Transverse colon (tissue), 4 donors: ENCODE results near the gene ID3. TPM values are rescaled to one million over a fixed set of nuclear protein-coding genes. Genes with fewer than 3 reads are reported as not detected.

Experiments used
- DNase-seq: peaks from one replicate; pipeline ENCODE4 v3.0.0-alpha.2; 2019
- H3K27ac ChIP-seq, 4 donors: fragments of 200-600 bp; sonication (generic); 2 replicates each; pipeline ENCODE4 v1.5.1; 2016 to 2018; ENCODE audit warnings: inconsistent platforms in 4 of 4
- H3K27me3 ChIP-seq: fragments of 200-600 bp; sonication (generic); 2 replicates; pipeline ENCODE4 v1.5.1; 2017; ENCODE audit warnings: inconsistent platforms
- H3K36me3 ChIP-seq, 4 donors: fragments of 200-600 bp; sonication (generic); 2 replicates each; pipeline ENCODE4 v1.5.1; 2017 to 2019; ENCODE audit warnings: inconsistent platforms in 4 of 4
- H3K4me1 ChIP-seq, 4 donors: fragments of 200-600 bp; sonication (generic); 2 replicates each; pipeline ENCODE4 v1.5.1; 2017 to 2020; ENCODE audit warnings: inconsistent platforms in 4 of 4
- H3K4me3 ChIP-seq, 4 donors: fragments of 200-600 bp; sonication (generic); 1 replicate in 1 of 4; 2 replicates in 3 of 4; pipeline versions ENCODE4 v1.5.1 to v1.6.1; 2017 to 2019; ENCODE audit warnings: inconsistent platforms in 4 of 4
- H3K9me3 ChIP-seq, 2 donors: fragments of 200-600 bp; sonication (generic); 2 replicates each; pipeline ENCODE4 v1.5.1; 2017 to 2019; ENCODE audit warnings: inconsistent platforms in 2 of 2
- EP300 ChIP-seq: sonication (generic); formaldehyde crosslinking; IDR thresholded peaks from one replicate; pipeline ENCODE4 v1.6.1; 2017; ENCODE audit warnings: antibody characterized with exemption, low read depth
- POLR2A ChIP-seq: fragments of 450-650 bp; IDR thresholded peaks from one replicate; pipeline ENCODE4 v1.6.1; 2016; ENCODE audit warnings: antibody characterized with exemption, mild to moderate bottlenecking, moderate library complexity
- POLR2AphosphoS5 ChIP-seq, 3 donors: sonication (generic); formaldehyde crosslinking; IDR thresholded peaks; one replicate each; pipeline ENCODE4 v1.6.1; 2016; ENCODE audit warnings: antibody characterized with exemption in 3 of 3
- WGBS, 2 donors: methylation state at CpG; one replicate each; pipeline ENCODE4 v1.1.5; 2018; ENCODE audit warnings: low coverage in 1 of 2; 5-methylcytosine and 5-hydroxymethylcytosine counted together
- in situ Hi-C, 4 donors: fragments of 200-750 bp; cut with MboI; loops; one replicate each; pipeline versions ENCODE4 v1.15.0 to v1.15.1; 2017; ENCODE audit warnings: low sequenced_read_pairs in 3 of 4, low pct_ligation_motif_present in 1 of 4, low pct_unique_long_range_greater_than_20kb in 1 of 4
- intact Hi-C: fragments of 100-400 bp; cut with DNase I; formaldehyde crosslinking; loops from one replicate; pipeline ENCODE4 v1.15.1; 2023; ENCODE audit warnings: low total_unique reads
- total RNA-seq, 4 donors: library from RNA; depleted of rRNA; stranded (reverse); fragments of >200 nt; gene quantifications; one replicate each; pipeline ENCODE4 v1.1.0, GENCODE V29; 2016
- TF ChIP-seq, protein P1 (sequence below), 5 experiments: fragments of 200-600 bp in 3 of 5; fragments of 450-650 bp in 2 of 5; sonication (generic) in 3 of 5; IDR thresholded peaks; 1 replicate in 2 of 5; 2 replicates in 3 of 5; pipeline ENCODE4 v1.5.1; 2016 to 2017; ENCODE audit warnings: antibody characterized with exemption in 5 of 5, inconsistent platforms in 3 of 5, mild to moderate bottlenecking in 2 of 5, moderate library complexity in 1 of 5

ID3 gene
- total RNA-seq, 4 donors from 2014 or later = 174 to 363 (median 253) TPM

DNA sequence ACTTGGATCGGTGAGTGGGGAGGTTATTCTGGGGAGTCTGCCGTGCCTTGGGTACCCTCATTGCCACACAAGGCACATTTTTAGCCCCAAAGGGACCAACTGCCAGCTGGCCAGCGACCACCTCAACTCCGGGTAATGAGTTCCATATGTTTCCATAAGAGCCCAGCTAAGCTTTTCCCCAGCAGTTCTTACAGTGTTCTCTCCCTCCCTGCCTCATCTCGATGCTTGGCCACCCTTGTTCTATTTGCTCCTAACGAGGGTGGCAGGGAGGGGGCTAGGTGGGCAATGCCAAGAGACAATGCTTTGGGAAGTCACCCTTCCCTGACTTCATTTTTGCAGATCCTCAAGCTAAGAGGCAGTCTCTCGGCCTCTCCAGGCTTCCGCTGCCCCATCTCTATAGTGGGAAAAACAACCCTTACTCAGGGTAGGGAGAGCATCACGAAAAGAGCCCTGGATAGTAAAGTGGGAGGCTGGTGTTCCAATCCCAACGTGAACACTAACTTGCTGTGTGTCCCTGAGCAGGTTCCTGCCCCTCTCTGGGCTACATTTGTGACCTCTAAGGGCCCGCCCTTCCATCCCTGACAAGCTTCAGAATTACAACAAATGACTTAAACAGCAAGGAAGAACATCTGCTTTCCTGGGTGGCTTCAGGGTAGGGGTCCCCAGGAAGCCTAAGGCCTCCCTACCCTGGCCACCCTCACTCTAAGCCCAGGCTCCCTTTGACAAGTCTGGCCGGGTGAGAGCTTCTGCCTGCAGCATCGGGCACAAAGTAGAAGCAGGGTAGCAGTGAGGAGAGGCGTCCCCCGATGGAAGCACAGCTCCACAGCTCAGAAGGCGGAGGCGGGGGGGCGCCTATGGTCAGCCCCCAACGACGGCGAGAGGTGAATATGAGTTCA, 5.8 kb downstream of the ID3 start:
- DNase-seq = no peak
- TF ChIP-seq POLR2AphosphoS5 (IDR thresholded peaks at IDR 0.05) (no peak), EP300 (no peak), POLR2A (no peak)
- TF ChIP-seq, protein P1, sequence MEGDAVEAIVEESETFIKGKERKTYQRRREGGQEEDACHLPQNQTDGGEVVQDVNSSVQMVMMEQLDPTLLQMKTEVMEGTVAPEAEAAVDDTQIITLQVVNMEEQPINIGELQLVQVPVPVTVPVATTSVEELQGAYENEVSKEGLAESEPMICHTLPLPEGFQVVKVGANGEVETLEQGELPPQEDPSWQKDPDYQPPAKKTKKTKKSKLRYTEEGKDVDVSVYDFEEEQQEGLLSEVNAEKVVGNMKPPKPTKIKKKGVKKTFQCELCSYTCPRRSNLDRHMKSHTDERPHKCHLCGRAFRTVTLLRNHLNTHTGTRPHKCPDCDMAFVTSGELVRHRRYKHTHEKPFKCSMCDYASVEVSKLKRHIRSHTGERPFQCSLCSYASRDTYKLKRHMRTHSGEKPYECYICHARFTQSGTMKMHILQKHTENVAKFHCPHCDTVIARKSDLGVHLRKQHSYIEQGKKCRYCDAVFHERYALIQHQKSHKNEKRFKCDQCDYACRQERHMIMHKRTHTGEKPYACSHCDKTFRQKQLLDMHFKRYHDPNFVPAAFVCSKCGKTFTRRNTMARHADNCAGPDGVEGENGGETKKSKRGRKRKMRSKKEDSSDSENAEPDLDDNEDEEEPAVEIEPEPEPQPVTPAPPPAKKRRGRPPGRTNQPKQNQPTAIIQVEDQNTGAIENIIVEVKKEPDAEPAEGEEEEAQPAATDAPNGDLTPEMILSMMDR (IDR thresholded peaks at IDR 0.05) = no peak
- Histone ChIP-seq H3K27me3 (no peaks in the 10 kb centered on the region), H3K4me1 (peaks cover 14 to 51% (median 50%) of the 10 kb centered on the region in 4 donors), H3K27ac (peak overlapping the region; percentile 96 to 98 (median 96)), H3K36me3 (no peaks in the 10 kb centered on the region), H3K9me3 (no peaks in the 10 kb centered on the region), H3K4me3 (peak overlapping the region in 3 of 4 donors; percentile 56 to 71 (median 56))
- in situ Hi-C loops (no loop called here), intact Hi-C loops (no loop called here)
- 72 to 78% methylated on average over 5 to 21 of the region's 21 CpGs for WGBS, 2 donors

DNA sequence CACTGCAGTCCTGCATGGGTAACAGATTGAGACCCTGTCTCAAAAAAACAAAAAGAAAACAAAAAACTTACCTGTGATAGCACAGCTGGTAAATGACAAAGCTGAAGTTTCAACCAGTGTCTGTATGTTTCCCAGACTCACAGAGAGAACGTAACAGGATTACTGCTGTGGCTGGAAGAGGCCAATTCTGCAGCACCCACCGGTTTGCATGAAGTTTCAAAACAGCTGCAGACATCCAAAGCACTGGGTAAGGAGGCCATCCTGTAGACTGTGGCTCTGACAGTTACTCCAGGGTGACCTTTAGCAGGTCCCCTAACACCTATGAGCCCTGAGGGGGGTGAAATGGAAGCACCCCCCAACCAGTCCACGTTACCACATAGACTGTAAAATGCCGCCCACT, 7.5 kb downstream of the ID3 start:
- no peaks in the 10 kb centered on the region for H3K9me3 ChIP-seq
- peaks cover 14 to 55% (median 48%) of the 10 kb centered on the region in 4 donors for H3K4me1 ChIP-seq
- no peak overlapping the region for H3K4me3 ChIP-seq
- no peaks in the 10 kb centered on the region for H3K36me3 ChIP-seq
- DNase-seq = no peak
- TF ChIP-seq, protein P1 (IDR thresholded peaks at IDR 0.05) = no peak
- TF ChIP-seq POLR2AphosphoS5 (IDR thresholded peaks at IDR 0.05) (no peak), POLR2A (no peak), EP300 (no peak)
- H3K27ac ChIP-seq = no peak overlapping the region
- in situ Hi-C loops (no loop called here), intact Hi-C loops (no loop called here)
- WGBS, 2 donors = 66 to 76% methylated on average over 2 to 4 of the region's 4 CpGs
- no peaks in the 10 kb centered on the region for H3K27me3 ChIP-seq

DNA sequence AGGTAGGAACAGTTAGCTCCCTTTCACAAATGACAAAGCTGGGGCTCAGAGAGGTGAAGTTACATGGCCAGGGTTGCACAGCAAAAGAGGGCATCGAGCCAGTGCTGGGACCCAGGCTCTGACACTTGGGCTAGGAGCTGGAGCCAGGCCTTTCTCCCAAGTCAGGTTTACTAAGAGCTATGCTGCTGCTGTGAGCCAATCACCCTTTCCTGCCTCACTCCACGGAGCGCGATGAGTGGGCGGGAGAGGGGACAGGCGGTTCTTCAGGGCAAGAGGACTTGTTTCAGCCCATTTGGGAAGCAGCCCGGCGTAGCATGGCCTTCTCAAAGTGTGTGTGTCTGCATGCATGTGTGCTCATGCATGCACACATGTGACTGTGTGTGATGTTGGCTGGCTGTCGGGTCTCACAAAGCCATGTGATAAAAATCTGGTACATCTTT, 10.6 kb downstream of the ID3 start:
- intact Hi-C loops (no loop called here), in situ Hi-C loops (loop anchor here in 2 of 4 donors (5.0 kb wide), 1 partner anchor 89 kb away; no protein-coding TSS in a partner anchor)
- H3K9me3 ChIP-seq = no peaks in the 10 kb centered on the region

More for the DNA sequence above, 10.6 kb downstream of the ID3 start:
- Histone ChIP-seq H3K4me3 (no peak overlapping the region), H3K4me1 (peaks cover 0 to 49% (median 37%) of the 10 kb centered on the region in 4 donors), H3K27ac (peak overlapping the region; percentile 72 to 80 (median 78)), H3K27me3 (no peaks in the 10 kb centered on the region), H3K36me3 (no peaks in the 10 kb centered on the region)
- TF ChIP-seq POLR2AphosphoS5 (IDR thresholded peaks at IDR 0.05) = no peak
- TF ChIP-seq EP300 = no peak
- TF ChIP-seq POLR2A = no peak
- TF ChIP-seq, protein P1 (IDR thresholded peaks at IDR 0.05) = no peak
- WGBS, 2 donors = 60 to 100% methylated on average over 1 to 9 of the region's 9 CpGs
- DNase-seq = peak; percentile 37
